HCT116 (cell line): ENCODE measurements around the gene LRRC8B.

Source experiments
- EGR1 ChIP-seq: IDR thresholded peaks from 2 replicates; pipeline ENCODE4 v1.6.1; 2012; ENCODE audit warnings: low read depth
- EZH2 ChIP-seq: fragments of 200-600 bp; sonication (generic); IDR thresholded peaks from 2 replicates; pipeline ENCODE4 v1.6.1; 2017; ENCODE audit warnings: antibody characterized with exemption, mixed run types
- POLR2A ChIP-seq: IDR thresholded peaks from 2 replicates; pipeline ENCODE4 v1.7.0; 2011; ENCODE audit warnings: borderline replicate concordance; ENCODE audit not compliant: insufficient read depth, insufficient read length; ENCODE audit errors: extremely low read depth
- SIN3A ChIP-seq: IDR thresholded peaks from 2 replicates; pipeline ENCODE4 v1.6.1; 2012; ENCODE audit warnings: low read depth
- SP1 ChIP-seq: IDR thresholded peaks from 2 replicates; pipeline ENCODE4 v1.6.1; 2012; ENCODE audit warnings: low read depth
- TCF7L2 ChIP-seq: IDR thresholded peaks from 2 replicates; pipeline ENCODE4 v1.7.0; 2011; ENCODE audit warnings: borderline replicate concordance, inconsistent platforms; ENCODE audit not compliant: insufficient read depth, insufficient read length; ENCODE audit errors: extremely low read depth
- ZFX ChIP-seq: fragments of 450-650 bp; IDR thresholded peaks from 2 replicates; pipeline ENCODE4 v1.6.1; 2017
- ZNF274 ChIP-seq: fragments of 200-500 bp; sonication (Bioruptor generic); IDR thresholded peaks from 2 replicates; pipeline ENCODE4 v1.6.1; 2014; ENCODE audit warnings: mild to moderate bottlenecking, low read depth, low read length, inconsistent platforms
- TF ChIP-seq, protein P1 (sequence below), 3 experiments: fragments of 200-600 bp in 1 of 3; sonication (generic) in 1 of 3; IDR thresholded peaks in 2 of 3; conservative IDR thresholded peaks in 1 of 3; 2 replicates each; pipeline ENCODE4 v1.5.1; 2012 to 2017; ENCODE audit warnings: low read depth in 2 of 3, low read length in 2 of 3, antibody characterized with exemption in 1 of 3, borderline replicate concordance in 1 of 3, control low read depth in 1 of 3, mild to moderate bottlenecking in 1 of 3, mixed read lengths in 1 of 3, mixed run types in 1 of 3, moderate library complexity in 1 of 3; ENCODE audit not compliant: insufficient read depth in 1 of 3
- TF ChIP-seq, protein P2 (sequence below): IDR thresholded peaks from 2 replicates; pipeline ENCODE4 v1.6.1; 2012

- TF ChIP-seq, protein P1, sequence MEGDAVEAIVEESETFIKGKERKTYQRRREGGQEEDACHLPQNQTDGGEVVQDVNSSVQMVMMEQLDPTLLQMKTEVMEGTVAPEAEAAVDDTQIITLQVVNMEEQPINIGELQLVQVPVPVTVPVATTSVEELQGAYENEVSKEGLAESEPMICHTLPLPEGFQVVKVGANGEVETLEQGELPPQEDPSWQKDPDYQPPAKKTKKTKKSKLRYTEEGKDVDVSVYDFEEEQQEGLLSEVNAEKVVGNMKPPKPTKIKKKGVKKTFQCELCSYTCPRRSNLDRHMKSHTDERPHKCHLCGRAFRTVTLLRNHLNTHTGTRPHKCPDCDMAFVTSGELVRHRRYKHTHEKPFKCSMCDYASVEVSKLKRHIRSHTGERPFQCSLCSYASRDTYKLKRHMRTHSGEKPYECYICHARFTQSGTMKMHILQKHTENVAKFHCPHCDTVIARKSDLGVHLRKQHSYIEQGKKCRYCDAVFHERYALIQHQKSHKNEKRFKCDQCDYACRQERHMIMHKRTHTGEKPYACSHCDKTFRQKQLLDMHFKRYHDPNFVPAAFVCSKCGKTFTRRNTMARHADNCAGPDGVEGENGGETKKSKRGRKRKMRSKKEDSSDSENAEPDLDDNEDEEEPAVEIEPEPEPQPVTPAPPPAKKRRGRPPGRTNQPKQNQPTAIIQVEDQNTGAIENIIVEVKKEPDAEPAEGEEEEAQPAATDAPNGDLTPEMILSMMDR (IDR thresholded peaks at IDR 0.05 in 2 of 3, conservative IDR thresholded peaks at IDR 0.05 in 1 of 3; ENCODE audit: borderline replicate concordance in 1 of 3, insufficient read depth in 1 of 3, low read depth in 2 of 3, low read length in 2 of 3): no peak
- TF ChIP-seq EZH2 (no peak), SIN3A (no peak), SP1 (no peak), TCF7L2 (peak; percentile 4), ZFX (no peak), ZNF274 (no peak), EGR1 (peak; percentile 36; the same call in 1 of the 2 replicates), POLR2A (no peak)
- TF ChIP-seq, protein P2, sequence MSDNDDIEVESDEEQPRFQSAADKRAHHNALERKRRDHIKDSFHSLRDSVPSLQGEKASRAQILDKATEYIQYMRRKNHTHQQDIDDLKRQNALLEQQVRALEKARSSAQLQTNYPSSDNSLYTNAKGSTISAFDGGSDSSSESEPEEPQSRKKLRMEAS: 0 out of 2 replicates have a peak, but pooled peaks have one; percentile 41
Observed at GRCh38 chr1:89633248-89633799, 108.7 kb downstream of the LRRC8B start.
